Stomach (tissue), 4 donors: ENCODE data around the gene PLCH1.

Experiments
- CTCF ChIP-seq, 7 experiments: fragments of 450-650 bp in 4 of 7; fragments of 200-600 bp in 3 of 7; sonication (generic) in 3 of 7; IDR thresholded peaks; one replicate each; pipeline ENCODE4 v1.5.1; 2016 to 2019; ENCODE audit warnings: antibody characterized with exemption in 7 of 7, control low read depth in 2 of 7, mild to moderate bottlenecking in 1 of 7
- POLR2A ChIP-seq, 4 donors: fragments of 450-650 bp; IDR thresholded peaks; one replicate each; pipeline ENCODE4 v1.6.1; 2016; ENCODE audit warnings: antibody characterized with exemption in 4 of 4, control low read depth in 2 of 4, mild to moderate bottlenecking in 1 of 4, moderate library complexity in 1 of 4

DNA sequence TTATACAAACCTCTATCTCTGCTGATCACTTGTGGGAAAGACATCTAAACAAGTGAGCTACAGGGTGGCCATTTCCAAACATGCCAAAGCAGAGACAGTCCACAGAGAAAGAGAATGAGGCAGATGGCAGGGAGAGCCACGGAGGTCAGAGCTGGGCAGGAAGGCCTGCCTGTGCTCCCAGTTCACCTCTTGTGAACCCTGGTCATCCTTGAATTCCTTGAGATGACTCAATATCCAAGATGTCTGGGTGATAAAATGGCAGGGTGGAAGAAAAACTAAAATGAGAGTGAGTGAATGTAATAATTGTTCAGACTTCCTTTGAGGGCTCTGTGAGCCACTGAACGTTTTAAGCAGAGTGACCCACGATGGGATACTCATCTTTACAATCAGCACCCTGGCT lies 104.8 kb downstream of the PLCH1 start:
- no peak for TF ChIP-seq CTCF (IDR thresholded peaks at IDR 0.05)
- TF ChIP-seq POLR2A (IDR thresholded peaks at IDR 0.05), result no peak
